HFF-Myc (cell line): Measurements from ENCODE around the gene C16orf92.

Source experiments
- DNase-seq: peaks from one replicate; pipeline ENCODE4 v3.0.0-alpha.2; 2011; ENCODE audit warnings: low read depth; ENCODE audit errors: extremely low read depth
- H3K4me3 ChIP-seq: replicated peaks from 2 replicates; pipeline ENCODE4 v1.5.1; 2011; ENCODE audit warnings: low read depth, mild to moderate bottlenecking, control low read depth, low read length
- CTCF ChIP-seq: IDR thresholded peaks from 2 replicates; pipeline ENCODE4 v1.5.1; 2012; ENCODE audit warnings: mild to moderate bottlenecking, low read depth, low read length, control low read depth; ENCODE audit errors: missing control alignments

C16orf92 gene

GRCh38 chr16:30063893-30064728 lies 41.1 kb downstream of the C16orf92 start:
- H3K4me3 ChIP-seq, result peak overlapping the region; percentile 96
- DNase-seq, result no peak
- TF ChIP-seq CTCF, result no peak

- no peak for DNase-seq
- no peak for TF ChIP-seq CTCF
- peak overlapping the region; percentile 96 for H3K4me3 ChIP-seq
Measured at GRCh38 chr16:30064729-30065101, 41.7 kb downstream of the C16orf92 start.

- TF ChIP-seq CTCF, result no peak
- peak; percentile 94 for DNase-seq
- H3K4me3 ChIP-seq, result peak within 1 kb of the TSS; percentile 96
Measured at GRCh38 chr16:30065102-30065942, 42.3 kb downstream of the C16orf92 start, which contains the start of gene ALDOA. ALDOA (plus strand) TSS chr16:30065760; CDS start chr16:30066898, 1,138 bp downstream.

- H3K4me3 ChIP-seq, result peak overlapping the region; percentile 96
- no peak for TF ChIP-seq CTCF
- DNase-seq, result no peak
Measured at GRCh38 chr16:30065943-30066760, 43.2 kb downstream of the C16orf92 start.

GRCh38 chr16:30066761-30067583 lies 44.0 kb downstream of the C16orf92 start:
- DNase-seq, result no peak
- TF ChIP-seq CTCF, result no peak
- peak overlapping the region; percentile 96 for H3K4me3 ChIP-seq

- no peak for TF ChIP-seq CTCF
- peak overlapping the region; percentile 96 for H3K4me3 ChIP-seq
- no peak for DNase-seq
Measured at GRCh38 chr16:30067584-30067916, 44.6 kb downstream of the C16orf92 start.
